SU-DHL-6 (cell line): ENCODE results near the gene PLEKHD1.

Experiments
- H2AFZ ChIP-seq: fragments of 200-600 bp; sonication (generic); 2 replicates; pipeline ENCODE4 v1.6.1; 2014; ENCODE audit warnings: low read depth, mild to moderate bottlenecking, moderate library complexity, mixed read lengths, antibody characterized with exemption, low read length; ENCODE audit not compliant: severe bottlenecking
- H3F3A ChIP-seq: fragments of 200-600 bp; shearing (Covaris generic); 2 replicates; pipeline ENCODE4 v1.6.0; 2016; ENCODE audit warnings: antibody characterized with exemption, mild to moderate bottlenecking; ENCODE audit not compliant: insufficient read depth
- H3K27ac ChIP-seq: fragments of 200-600 bp; sonication (generic); 2 replicates; pipeline ENCODE4 v1.5.1; 2016; ENCODE audit warnings: low read depth, mild to moderate bottlenecking, low read length, moderate library complexity, mixed read lengths
- H3K27me3 ChIP-seq: fragments of 200-600 bp; sonication (generic), shearing (Covaris generic); 2 replicates; pipeline ENCODE4 v1.6.0; 2014; ENCODE audit warnings: mild to moderate bottlenecking, low read length
- H3K36me3 ChIP-seq: fragments of 200-600 bp; sonication (generic); 2 replicates; pipeline ENCODE4 v1.6.1; 2014; ENCODE audit warnings: mild to moderate bottlenecking, low read length, mixed read lengths
- H3K4me2 ChIP-seq: fragments of 300-600, 200-600 bp; shearing (Covaris generic), sonication (generic); 2 replicates; pipeline ENCODE4 v1.6.0; 2014; ENCODE audit warnings: low read length, low read depth, mild to moderate bottlenecking; ENCODE audit not compliant: poor library complexity, severe bottlenecking
- H3K4me3 ChIP-seq: fragments of 200-600 bp; sonication (generic); 2 replicates; pipeline ENCODE4 v1.5.1; 2014; ENCODE audit warnings: antibody characterized with exemption, low read length, mild to moderate bottlenecking, mixed read lengths; ENCODE audit not compliant: insufficient read depth, poor library complexity, severe bottlenecking
- H3K79me2 ChIP-seq: fragments of 200-600 bp; sonication (generic); 2 replicates; pipeline ENCODE4 v1.6.1; 2014; ENCODE audit warnings: mild to moderate bottlenecking, low read length, moderate library complexity; ENCODE audit not compliant: insufficient read depth
- H3K9ac ChIP-seq: fragments of 200-600 bp; sonication (generic); 2 replicates; pipeline ENCODE4 v1.7.0; 2014; ENCODE audit warnings: mild to moderate bottlenecking, low read length
- H3K9me2 ChIP-seq: fragments of 200-600 bp; sonication (generic); replicated peaks from 2 replicates; pipeline ENCODE4 v1.6.1; 2014; ENCODE audit warnings: low read length; ENCODE audit not compliant: insufficient read depth
- H3K9me3 ChIP-seq: fragments of 200-600 bp; sonication (generic); 2 replicates; pipeline ENCODE4 v1.6.1; 2014; ENCODE audit warnings: low read length, mixed read lengths; ENCODE audit not compliant: insufficient read depth
- H4K20me1 ChIP-seq: fragments of 200-600 bp; sonication (generic); 2 replicates; pipeline ENCODE4 v1.6.1; 2014; ENCODE audit warnings: low read depth, mild to moderate bottlenecking, antibody characterized with exemption, low read length, moderate library complexity, mixed read lengths
- CTCF ChIP-seq: fragments of 200-600 bp; sonication (generic); IDR thresholded peaks from one replicate; pipeline ENCODE4 v1.5.1; 2017; ENCODE audit warnings: antibody characterized with exemption, mild to moderate bottlenecking, low read length, moderate library complexity; ENCODE audit not compliant: insufficient read depth, poor library complexity, severe bottlenecking
- EZH2phosphoT487 ChIP-seq: fragments of 200-600 bp; sonication (generic), shearing (Covaris generic); conservative IDR thresholded peaks from 2 replicates; pipeline ENCODE4 v1.6.1; 2018; ENCODE audit warnings: mild to moderate bottlenecking, antibody characterized with exemption, low read length, moderate library complexity, mixed read lengths

PLEKHD1 gene

GRCh38 chr14:69543341-69544115 lies 59.0 kb downstream of the PLEKHD1 start:
- Histone ChIP-seq H3K4me3 (no peak overlapping the region), H3K9ac (no peak overlapping the region), H3K4me2 (no peak overlapping the region), H3K9me2 (no peaks in the 10 kb centered on the region), H3K27me3 (no peaks in the 10 kb centered on the region), H4K20me1 (no peaks in the 10 kb centered on the region), H3F3A (no peaks in the 10 kb centered on the region), H3K9me3 (no peaks in the 10 kb centered on the region), H3K79me2 (no peaks in the 10 kb centered on the region), H2AFZ (no peak overlapping the region), H3K27ac (no peak overlapping the region), H3K36me3 (no peaks in the 10 kb centered on the region)
- TF ChIP-seq CTCF (no peak), EZH2phosphoT487 (no peak)

- Histone ChIP-seq H3K9me2 (no peaks in the 10 kb centered on the region), H3K36me3 (no peaks in the 10 kb centered on the region), H3K27ac (no peak overlapping the region), H4K20me1 (no peaks in the 10 kb centered on the region), H3K79me2 (no peaks in the 10 kb centered on the region), H2AFZ (no peak overlapping the region), H3F3A (no peaks in the 10 kb centered on the region), H3K9me3 (no peaks in the 10 kb centered on the region), H3K4me3 (no peak overlapping the region), H3K4me2 (no peak overlapping the region), H3K9ac (no peak overlapping the region), H3K27me3 (no peaks in the 10 kb centered on the region)
- peak; percentile 23 for TF ChIP-seq CTCF
- no peak for TF ChIP-seq EZH2phosphoT487
Observed at GRCh38 chr14:69547701-69548348, 63.3 kb downstream of the PLEKHD1 start.

GRCh38 chr14:69548566-69548965 lies 64.0 kb downstream of the PLEKHD1 start:
- Histone ChIP-seq H3K4me2 (no peak overlapping the region), H3F3A (no peaks in the 10 kb centered on the region)

More at GRCh38 chr14:69548566-69548965, 64.0 kb downstream of the PLEKHD1 start:
- Histone ChIP-seq H3K79me2 (no peaks in the 10 kb centered on the region), H3K36me3 (no peaks in the 10 kb centered on the region), H4K20me1 (no peaks in the 10 kb centered on the region), H3K9me3 (no peaks in the 10 kb centered on the region), H3K4me3 (no peak overlapping the region), H3K27me3 (no peaks in the 10 kb centered on the region), H3K9ac (no peak overlapping the region), H3K9me2 (no peaks in the 10 kb centered on the region), H3K27ac (no peak overlapping the region), H2AFZ (no peak overlapping the region)
- TF ChIP-seq EZH2phosphoT487 (no peak), CTCF (no peak)
